H1 (cell line): ENCODE data around the gene UQCRQ. TPM values are rescaled to one million over a fixed set of nuclear protein-coding genes. Genes with fewer than 3 reads are reported as not detected.

Experiments
- CTCF ChIA-PET: fragments of 300-600 bp; sonication (Branson Sonifier 250); formaldehyde crosslinking; loops from one replicate; lab custom pipeline; 2021; ENCODE audit not compliant: partially characterized antibody; lab: Charles Lee
- POLR2A ChIA-PET: fragments of 300-600 bp; sonication (Branson Sonifier 250); formaldehyde crosslinking; loops from one replicate; lab custom pipeline; 2021; ENCODE audit warnings: inconsistent platforms; ENCODE audit not compliant: partially characterized antibody; lab: Charles Lee
- DNase-seq, 2 experiments: peaks; one replicate each; pipeline versions ENCODE4 v3.0.0 to v3.0.0-alpha.2; 2010 to 2022; ENCODE audit warnings: low spot score in 2 of 2, low read depth in 1 of 2, mixed read lengths in 1 of 2
- FAIRE-seq: peaks from 2 replicates; lab custom pipeline; 2011; peaks lifted over from hg19 to GRCh38; lab: Jason Lieb, UNC
- H2AFZ ChIP-seq: 2 replicates; pipeline ENCODE4 v1.8.1; 2012; ENCODE audit warnings: low read length, inconsistent platforms
- H2AK5ac ChIP-seq: 2 replicates; pipeline ENCODE4 v1.6.1; 2013; ENCODE audit warnings: low read depth, low read length
- H2BK120ac ChIP-seq: replicated peaks from 2 replicates; pipeline ENCODE3; 2013; ENCODE audit warnings: low read depth, low read length, inconsistent platforms
- H2BK12ac ChIP-seq: 2 replicates; pipeline ENCODE4 v1.6.1; 2013; ENCODE audit warnings: low read depth, low read length
- H2BK15ac ChIP-seq: 2 replicates; pipeline ENCODE4 v1.6.1; 2013; ENCODE audit warnings: low read length
- H2BK20ac ChIP-seq: 2 replicates; pipeline ENCODE4 v1.6.1; 2013; ENCODE audit warnings: low read length
- H2BK5ac ChIP-seq: 2 replicates; pipeline ENCODE4 v1.6.1; 2013; ENCODE audit warnings: low read depth, low read length
- H3K14ac ChIP-seq: 2 replicates; pipeline ENCODE4 v1.6.1; 2013; ENCODE audit warnings: inconsistent platforms; ENCODE audit not compliant: insufficient read length
- H3K18ac ChIP-seq: 2 replicates; pipeline ENCODE4 v1.6.1; 2013; ENCODE audit warnings: low read length; ENCODE audit errors: extremely low read depth
- H3K23ac ChIP-seq: 2 replicates; pipeline ENCODE4 v1.6.1; 2013; ENCODE audit warnings: inconsistent platforms; ENCODE audit not compliant: insufficient read length
- H3K23me2 ChIP-seq: 2 replicates; pipeline ENCODE4 v1.6.1; 2013; ENCODE audit warnings: low read depth, low read length
- H3K27ac ChIP-seq: 2 replicates; pipeline ENCODE4 v1.6.1; 2011; ENCODE audit warnings: low read depth, low read length, inconsistent platforms
- H3K27me3 ChIP-seq, 4 experiments: replicated peaks in 1 of 4; 1 replicate in 1 of 4; 2 replicates in 3 of 4; pipeline versions ENCODE4 v1.6.1 to v1.8.1; 2011 to 2013; ENCODE audit warnings: low read length in 3 of 4, mild to moderate bottlenecking in 3 of 4, inconsistent platforms in 2 of 4, mixed read lengths in 2 of 4, moderate library complexity in 1 of 4; ENCODE audit not compliant: control insufficient read depth in 3 of 4, insufficient read depth in 3 of 4; ENCODE audit errors: extremely low read depth in 1 of 4
- H3K36me3 ChIP-seq, 4 experiments: 2 replicates each; pipeline versions ENCODE4 v1.6.1 to v1.8.1; 2011 to 2013; ENCODE audit warnings: mild to moderate bottlenecking in 4 of 4, low read length in 3 of 4, moderate library complexity in 2 of 4, control low read depth in 1 of 4, inconsistent platforms in 1 of 4; ENCODE audit not compliant: insufficient read depth in 4 of 4, control insufficient read depth in 2 of 4
- H3K4ac ChIP-seq: replicated peaks from 2 replicates; pipeline ENCODE3; 2013; ENCODE audit warnings: low read length, low read depth, mixed read lengths, inconsistent platforms; ENCODE audit not compliant: insufficient read length
- H3K4me1 ChIP-seq, 4 experiments: replicated peaks in 1 of 4; 1 replicate in 1 of 4; 2 replicates in 3 of 4; pipeline versions ENCODE4 v1.6.1 to v1.8.1; 2011 to 2013; ENCODE audit warnings: low read length in 3 of 4, inconsistent platforms in 2 of 4, mixed read lengths in 1 of 4; ENCODE audit not compliant: insufficient read depth in 4 of 4, control insufficient read depth in 3 of 4
- H3K4me2 ChIP-seq, 2 experiments: 2 replicates each; pipeline versions ENCODE4 v1.6.1 to v1.8.1; 2011 to 2013; ENCODE audit warnings: low read depth in 2 of 2, low read length in 2 of 2, control low read depth in 1 of 2, inconsistent platforms in 1 of 2, mild to moderate bottlenecking in 1 of 2; ENCODE audit not compliant: insufficient read depth in 1 of 2
- H3K4me3 ChIP-seq, 4 experiments: fragments of 200-600, 300-600 bp in 1 of 4; sonication (generic), shearing (Covaris generic), sonication (Bioruptor Twin) in 1 of 4; 2 replicates each; pipeline versions ENCODE4 v1.5.1 to v1.8.1; 2011 to 2016; ENCODE audit warnings: low read length in 4 of 4, low read depth in 3 of 4, control low read depth in 2 of 4, inconsistent platforms in 2 of 4, mild to moderate bottlenecking in 2 of 4, mixed read lengths in 1 of 4, moderate library complexity in 1 of 4; ENCODE audit not compliant: insufficient read depth in 2 of 4; ENCODE audit errors: extremely low read depth in 1 of 4
- H3K56ac ChIP-seq: replicated peaks from 2 replicates; pipeline ENCODE3; 2013; ENCODE audit warnings: low read depth, mild to moderate bottlenecking, mixed read lengths, low read length, inconsistent platforms; ENCODE audit not compliant: insufficient read length
- H3K79me1 ChIP-seq: 2 replicates; pipeline ENCODE4 v1.6.1; 2013; ENCODE audit warnings: low read depth, low read length, control low read depth
- H3K79me2 ChIP-seq, 2 experiments: 2 replicates each; pipeline versions ENCODE4 v1.6.1 to v1.8.1; 2012 to 2013; ENCODE audit warnings: low read length in 2 of 2, mild to moderate bottlenecking in 2 of 2, inconsistent platforms in 1 of 2; ENCODE audit not compliant: insufficient read depth in 2 of 2, control insufficient read depth in 1 of 2
- H3K9ac ChIP-seq, 4 experiments: replicated peaks in 1 of 4; 1 replicate in 1 of 4; 2 replicates in 3 of 4; pipeline versions ENCODE4 v1.6.1 to v1.8.1; 2011 to 2013; ENCODE audit warnings: low read depth in 3 of 4, low read length in 3 of 4, control low read depth in 2 of 4, mild to moderate bottlenecking in 2 of 4, moderate library complexity in 2 of 4, inconsistent platforms in 1 of 4; ENCODE audit errors: extremely low read depth in 1 of 4
- H3K9me3 ChIP-seq, 2 experiments: 2 replicates each; pipeline versions ENCODE4 v1.6.1 to v1.8.1; 2012 to 2013; ENCODE audit warnings: mild to moderate bottlenecking in 2 of 2, moderate library complexity in 2 of 2, control low read depth in 1 of 2, inconsistent platforms in 1 of 2, low read depth in 1 of 2, low read length in 1 of 2, mixed read lengths in 1 of 2; ENCODE audit not compliant: insufficient read depth in 2 of 2
- H4K20me1 ChIP-seq, 2 experiments: replicated peaks in 1 of 2; 2 replicates each; pipeline versions ENCODE3 to v1.8.1; 2011 to 2013; ENCODE audit warnings: inconsistent platforms in 2 of 2, low read length in 2 of 2, mild to moderate bottlenecking in 1 of 2; ENCODE audit not compliant: insufficient read depth in 2 of 2, control insufficient read depth in 1 of 2
- H4K5ac ChIP-seq: 2 replicates; pipeline ENCODE4 v1.6.1; 2013; ENCODE audit warnings: low read length, low read depth, mixed read lengths, inconsistent platforms; ENCODE audit not compliant: insufficient read length
- H4K8ac ChIP-seq: 2 replicates; pipeline ENCODE4 v1.8.0; 2013; ENCODE audit warnings: mild to moderate bottlenecking, moderate library complexity, low read length, inconsistent platforms; ENCODE audit not compliant: insufficient read depth; ENCODE audit errors: extremely low read depth
- H4K91ac ChIP-seq: replicated peaks from 2 replicates; pipeline ENCODE3; 2013; ENCODE audit warnings: low read length, mixed read lengths, inconsistent platforms; ENCODE audit not compliant: insufficient read length
- KDM1A ChIP-seq: fragments of 200-600, 300-600 bp; sonication (generic); IDR thresholded peaks from 2 replicates; pipeline ENCODE4 v1.7.1; 2016; ENCODE audit warnings: mild to moderate bottlenecking, low read length, borderline replicate concordance
- MAFK ChIP-seq: IDR thresholded peaks from 2 replicates; pipeline ENCODE4 v1.6.1; 2012; ENCODE audit warnings: low read depth, mild to moderate bottlenecking, improper control_type of control experiment, low read length
- RBBP5 ChIP-seq: IDR thresholded peaks from 2 replicates; pipeline ENCODE4 v1.7.1; 2012; ENCODE audit warnings: low read depth, mild to moderate bottlenecking, inconsistent platforms, low read length, moderate library complexity, borderline replicate concordance
- SRF ChIP-seq: IDR thresholded peaks from 2 replicates; pipeline ENCODE4 v1.6.1; 2011; ENCODE audit warnings: mild to moderate bottlenecking, low read depth, low read length, moderate library complexity
- TCF12 ChIP-seq: IDR thresholded peaks from 2 replicates; pipeline ENCODE4 v1.6.1; 2011; ENCODE audit warnings: low read depth, mild to moderate bottlenecking, low read length
- USF2 ChIP-seq: IDR thresholded peaks from 2 replicates; pipeline ENCODE4 v1.6.1; 2011; ENCODE audit warnings: low read length, improper control_type of control experiment
- WGBS, 2 experiments: shearing (Covaris generic) in 1 of 2; methylation state at CpG; one replicate each; pipeline versions ENCODE4 v1.1.6 to v1.1.7; 2013 to 2015; ENCODE audit warnings: low lambda C conversion rate in 2 of 2, mixed read lengths in 2 of 2, inconsistent platforms in 1 of 2, low coverage in 1 of 2, missing lambda C conversion rate in 1 of 2; ENCODE audit not compliant: insufficient replicate concordance in 2 of 2, insufficient coverage in 1 of 2, insufficient read length in 1 of 2; ENCODE audit errors: extremely low coverage in 1 of 2, missing lambda C conversion rate in 1 of 2; 5-methylcytosine and 5-hydroxymethylcytosine counted together
- polyA plus RNA-seq, 7 experiments: library from polyadenylated mRNA; depleted of rRNA in 3 of 7; stranded (reverse) in 5 of 7; unstranded in 2 of 7; fragments of >200 nt in 5 of 7; fragments of 200-250 nt in 2 of 7; gene quantifications; 1 replicate in 5 of 7; 2 replicates in 1 of 7; 4 replicates in 1 of 7; pipeline versions ENCODE4 v1.2.1 to v1.2.3, GENCODE V29; 2011 to 2013; ENCODE audit warnings: missing spikeins in 2 of 7, mixed read lengths in 2 of 7
- total RNA-seq: library from RNA; stranded (reverse); fragmentation: NEBNext Ultra II Directional; extraction: Animal tissue kit (Norgen Biotek cat#: 25700); gene quantifications from 2 replicates; pipeline ENCODE4 v1.2.1, GENCODE V29; 2021

UQCRQ gene
- total and polyA plus RNA-seq, 2 of the 8 experiments (the other 6 are each of a cell fraction or from before 2014, with no cell fraction given), result 177 to 293 TPM

- no peak overlapping the region for H2BK20ac ChIP-seq
- no peak overlapping the region for H4K91ac ChIP-seq
- no peak overlapping the region for H3K18ac ChIP-seq
- no peak overlapping the region for H3K23ac ChIP-seq
- H3K27ac ChIP-seq, result no peak overlapping the region
- H2BK12ac ChIP-seq, result no peak overlapping the region
- H3K4me3 ChIP-seq, result no peak overlapping the region
- POLR2A ChIA-PET, result interaction anchor here (1.1 kb wide), 1 partner anchor 145 kb away, joined by 3 read pairs; the partner anchor contains the start of gene HSPA4
- H3K56ac ChIP-seq, result no peak overlapping the region
- H4K8ac ChIP-seq, result no peak overlapping the region
- H3K79me2 ChIP-seq, result peaks cover 0 to 7% of the 10 kb centered on the region in 2 experiments; a peak in 1 of 4 replicates
- 86% methylated on average over 2 of the region's 2 CpGs; no CpG with 5 or more reads in 1 of the 2 experiments for WGBS, 2 experiments
- no peaks in the 10 kb centered on the region for H3K9me3 ChIP-seq
- DNase-seq, result no peak
- H2AK5ac ChIP-seq, result no peak overlapping the region
- peaks cover 0 to 2% (median under 1%) of the 10 kb centered on the region in 4 experiments; a peak in 2 of 8 replicates for H3K36me3 ChIP-seq
- TF ChIP-seq KDM1A (no peak), TCF12 (no peak), SRF (no peak), USF2 (no peak), MAFK (no peak), RBBP5 (no peak)
- H2BK120ac ChIP-seq, result no peak overlapping the region
- no peak overlapping the region for H4K5ac ChIP-seq
- no peaks in the 10 kb centered on the region; the same call in 1 of the 2 replicates for H3K79me1 ChIP-seq
- no peaks in the 10 kb centered on the region for H3K27me3 ChIP-seq
- no peak overlapping the region for H3K14ac ChIP-seq
- H2AFZ ChIP-seq, result no peak overlapping the region
- H4K20me1 ChIP-seq, result peaks cover 0 to 7% of the 10 kb centered on the region in 2 experiments
- no peak overlapping the region for H3K4me2 ChIP-seq
- H3K4me1 ChIP-seq, result 0 out of 7 replicates have a peak, but pooled peaks cover 0 to 2% (median 0%) of the 10 kb centered on the region in 4 experiments
- no peak overlapping the region for H3K4ac ChIP-seq
- no peak for FAIRE-seq
- no peak overlapping the region for H3K9ac ChIP-seq
- no peaks in the 10 kb centered on the region for H3K23me2 ChIP-seq
- CTCF ChIA-PET, result interaction anchor here (1.0 to 1.3 kb wide), 4 partner anchors 9 to 55 kb away, joined by 3 to 5 read pairs (median 4); no protein-coding TSS in a partner anchor
- H2BK15ac ChIP-seq, result no peak overlapping the region
- no peak overlapping the region for H2BK5ac ChIP-seq
Measured at GRCh38 chr5:132907161-132907560, 40.7 kb downstream of the UQCRQ start.
